Tibial nerve (tissue), 4 donors: Measurements from ENCODE around the gene TTC39A. TPM values are rescaled to one million over a fixed set of nuclear protein-coding genes. Genes with fewer than 3 reads are reported as not detected.

Source experiments
- DNase-seq, 2 donors: peaks; one replicate each; pipeline ENCODE4 v3.0.0-alpha.2; 2019; ENCODE audit warnings: low spot score in 2 of 2
- H3K27ac ChIP-seq, 4 donors: fragments of 200-600 bp; sonication (generic) in 3 of 4; one replicate each; pipeline ENCODE4 v1.5.1; 2017 to 2019; ENCODE audit warnings: mild to moderate bottlenecking in 1 of 4
- H3K27me3 ChIP-seq, 2 donors: fragments of 200-600 bp; sonication (generic) in 1 of 2; one replicate each; pipeline versions ENCODE4 v1.5.1 to v1.6.0; 2017 to 2019
- H3K36me3 ChIP-seq, 3 donors: fragments of 200-600 bp; sonication (generic); one replicate each; pipeline ENCODE4 v1.5.1; 2018 to 2019
- H3K4me1 ChIP-seq, 4 donors: fragments of 200-600 bp; sonication (generic) in 3 of 4; one replicate each; pipeline ENCODE4 v1.5.1; 2017 to 2019
- H3K4me3 ChIP-seq, 4 donors: fragments of 200-600 bp; sonication (generic) in 3 of 4; one replicate each; pipeline ENCODE4 v1.5.1; 2017 to 2019; ENCODE audit warnings: mild to moderate bottlenecking in 1 of 4, moderate library complexity in 1 of 4
- H3K9me3 ChIP-seq, 4 donors: fragments of 200-600 bp; sonication (generic) in 3 of 4; one replicate each; pipeline ENCODE4 v1.5.1; 2017 to 2019
- CTCF ChIP-seq, 5 experiments: fragments of 200-600 bp in 3 of 5; fragments of 450-650 bp in 2 of 5; sonication (generic) in 3 of 5; IDR thresholded peaks; one replicate each; pipeline ENCODE4 v1.5.1; 2016 to 2019; ENCODE audit warnings: antibody characterized with exemption in 5 of 5, mild to moderate bottlenecking in 3 of 5, moderate library complexity in 2 of 5
- EP300 ChIP-seq, 2 donors: sonication (generic); formaldehyde crosslinking; IDR thresholded peaks; one replicate each; pipeline ENCODE4 v1.6.1; 2017; ENCODE audit warnings: antibody characterized with exemption in 2 of 2, mild to moderate bottlenecking in 1 of 2
- POLR2A ChIP-seq, 2 donors: fragments of 450-650 bp; IDR thresholded peaks; one replicate each; pipeline ENCODE4 v1.6.1; 2017; ENCODE audit warnings: antibody characterized with exemption in 2 of 2, mild to moderate bottlenecking in 2 of 2, moderate library complexity in 2 of 2
- WGBS, 2 donors: methylation state at CpG; one replicate each; pipeline ENCODE4 v1.1.5; 2018; 5-methylcytosine and 5-hydroxymethylcytosine counted together
- total RNA-seq, 4 donors: library from RNA; depleted of rRNA; stranded (reverse); fragments of >200 nt; gene quantifications; one replicate each; pipeline ENCODE4 v1.1.0, GENCODE V29; 2016

TTC39A gene
- total RNA-seq, 4 donors from 2014 or later: 0.20 to 2.4 (median 0.84) TPM; not detected in 1

GRCh38 chr1:51342591-51343206 lies 12.3 kb upstream of the TTC39A start:
- WGBS, 2 donors: 85 to 86% methylated on average over 9 of the region's 9 CpGs
- peaks cover 0 to 55% of the 10 kb centered on the region in 2 donors for H3K27me3 ChIP-seq

GRCh38 chr1:51341876-51342496 lies 11.6 kb upstream of the TTC39A start:
- 83 to 88% methylated on average over 4 of the region's 4 CpGs for WGBS, 2 donors
- Histone ChIP-seq H3K27me3 (peaks cover 0 to 55% of the 10 kb centered on the region in 2 donors), H3K9me3 (no peaks in the 10 kb centered on the region), H3K4me1 (peaks cover 0 to 12% (median 0%) of the 10 kb centered on the region in 4 donors), H3K27ac (no peak overlapping the region), H3K36me3 (no peaks in the 10 kb centered on the region), H3K4me3 (no peak overlapping the region)
- no peak for DNase-seq
- TF ChIP-seq POLR2A (IDR thresholded peaks at IDR 0.05) (no peak), CTCF (IDR thresholded peaks at IDR 0.05) (no peak), EP300 (IDR thresholded peaks at IDR 0.05) (no peak)

More at GRCh38 chr1:51342591-51343206, 12.3 kb upstream of the TTC39A start:
- TF ChIP-seq EP300 (IDR thresholded peaks at IDR 0.05): no peak
- no peak for TF ChIP-seq CTCF (IDR thresholded peaks at IDR 0.05)
- TF ChIP-seq POLR2A (IDR thresholded peaks at IDR 0.05): no peak
- Histone ChIP-seq H3K9me3 (no peaks in the 10 kb centered on the region), H3K36me3 (no peaks in the 10 kb centered on the region), H3K27ac (no peak overlapping the region), H3K4me3 (no peak overlapping the region), H3K4me1 (peaks cover 0 to 12% (median 0%) of the 10 kb centered on the region in 4 donors)
- DNase-seq: no peak

- H3K27me3 ChIP-seq: peaks cover 0 to 42% of the 10 kb centered on the region in 2 donors
- no peak for TF ChIP-seq CTCF (IDR thresholded peaks at IDR 0.05)
- TF ChIP-seq EP300 (IDR thresholded peaks at IDR 0.05): no peak
- TF ChIP-seq POLR2A (IDR thresholded peaks at IDR 0.05): no peak
- no peak overlapping the region for H3K4me3 ChIP-seq
- H3K9me3 ChIP-seq: no peaks in the 10 kb centered on the region
- WGBS, 2 donors: 97 to 99% methylated on average over 6 of the region's 6 CpGs
- H3K27ac ChIP-seq: no peak overlapping the region
- peaks cover 0 to 11% (median 0%) of the 10 kb centered on the region in 4 donors for H3K4me1 ChIP-seq
- no peaks in the 10 kb centered on the region for H3K36me3 ChIP-seq
- no peak for DNase-seq
These were observed 10.0 kb upstream of the TTC39A start for GRCh38 chr1:51340380-51340779.

- Histone ChIP-seq H3K4me1 (no peaks in the 10 kb centered on the region), H3K27ac (no peak overlapping the region), H3K9me3 (no peaks in the 10 kb centered on the region), H3K36me3 (no peaks in the 10 kb centered on the region), H3K4me3 (no peak overlapping the region), H3K27me3 (peaks cover 0 to 11% of the 10 kb centered on the region in 2 donors)
- no peak for DNase-seq
- no peak for TF ChIP-seq POLR2A (IDR thresholded peaks at IDR 0.05)
- 86 to 87% methylated on average over 4 of the region's 4 CpGs for WGBS, 2 donors
These were observed 6.3 kb upstream of the TTC39A start for GRCh38 chr1:51336711-51337110.

- Histone ChIP-seq H3K9me3 (no peaks in the 10 kb centered on the region), H3K27ac (no peak overlapping the region), H3K4me3 (no peak overlapping the region), H3K36me3 (no peaks in the 10 kb centered on the region), H3K4me1 (peaks cover 0 to 5% (median under 1%) of the 10 kb centered on the region in 4 donors), H3K27me3 (peaks cover 0 to 13% of the 10 kb centered on the region in 2 donors)
- DNase-seq: no peak
- TF ChIP-seq EP300 (IDR thresholded peaks at IDR 0.05) (no peak), CTCF (IDR thresholded peaks at IDR 0.05) (no peak)
- WGBS, 2 donors: 85 to 86% methylated on average over 3 of the region's 3 CpGs
These were observed 5.6 kb upstream of the TTC39A start for GRCh38 chr1:51336004-51336403.
